Neural progenitor cell (in vitro differentiated cells): Measurements from ENCODE around the gene BICD2. TPM values are rescaled to one million over a fixed set of nuclear protein-coding genes. Genes with fewer than 3 reads are reported as not detected.

ENCODE experiments used
- DNase-seq: peaks from one replicate; pipeline ENCODE4 v3.0.0-alpha.2; 2016; ENCODE audit warnings: low spot score
- H2AFZ ChIP-seq: fragments of 200-600 bp; sonication (generic); replicated peaks from 2 replicates; pipeline ENCODE4 v1.6.1; 2016; ENCODE audit warnings: antibody characterized with exemption
- H3F3A ChIP-seq: fragments of 200-600 bp; sonication (generic); 2 replicates; pipeline ENCODE4 v1.6.1; 2016; ENCODE audit warnings: antibody characterized with exemption, low read depth
- H3K27ac ChIP-seq: fragments of 200-600 bp; sonication (generic); 2 replicates; pipeline ENCODE4 v1.5.1; 2016; ENCODE audit warnings: mild to moderate bottlenecking
- H3K27me3 ChIP-seq: fragments of 200-600 bp; sonication (generic); 2 replicates; pipeline ENCODE4 v1.6.1; 2016; ENCODE audit warnings: mild to moderate bottlenecking, moderate library complexity
- H3K36me3 ChIP-seq: fragments of 200-600 bp; sonication (generic); 2 replicates; pipeline ENCODE4 v1.5.1; 2016
- H3K4me1 ChIP-seq: fragments of 200-600 bp; sonication (generic); 2 replicates; pipeline ENCODE4 v1.6.1; 2016; ENCODE audit warnings: mixed run types
- H3K4me2 ChIP-seq: fragments of 200-600 bp; sonication (generic); 2 replicates; pipeline ENCODE4 v1.6.1; 2016
- H3K4me3 ChIP-seq: fragments of 200-600 bp; sonication (generic); 2 replicates; pipeline ENCODE4 v1.5.1; 2016
- H3K79me2 ChIP-seq: fragments of 200-600 bp; sonication (generic); 2 replicates; pipeline ENCODE4 v1.6.1; 2016; ENCODE audit warnings: low read depth
- H3K9ac ChIP-seq: fragments of 200-600 bp; sonication (generic); 2 replicates; pipeline ENCODE4 v1.6.1; 2016
- H3K9me3 ChIP-seq: fragments of 200-600 bp; sonication (generic); 2 replicates; pipeline ENCODE4 v1.5.1; 2016; ENCODE audit warnings: low read depth
- H4K20me1 ChIP-seq: fragments of 200-600 bp; sonication (generic); 2 replicates; pipeline ENCODE4 v1.6.1; 2016; ENCODE audit warnings: low read depth
- H3K27ac Mint-ChIP-seq: 3 replicates; pipeline ENCODE4 v1.8.0; 2021; ENCODE audit warnings: mixed read lengths
- H3K27me3 Mint-ChIP-seq: 2 replicates; pipeline ENCODE4 v1.8.0; 2022; ENCODE audit warnings: low read depth, mild to moderate bottlenecking, inconsistent platforms, moderate library complexity, mixed read lengths; ENCODE audit not compliant: insufficient read depth
- H3K36me3 Mint-ChIP-seq: 3 replicates; pipeline ENCODE4 v1.8.0; 2021; ENCODE audit warnings: mixed read lengths
- H3K4me1 Mint-ChIP-seq: 3 replicates; pipeline ENCODE4 v1.8.0; 2021; ENCODE audit warnings: mixed read lengths
- H3K4me3 Mint-ChIP-seq: 3 replicates; pipeline ENCODE4 v1.8.0; 2021; ENCODE audit warnings: mild to moderate bottlenecking, moderate library complexity, mixed read lengths
- H3K9me3 Mint-ChIP-seq: 3 replicates; pipeline ENCODE4 v1.8.0; 2020; ENCODE audit warnings: mixed read lengths
- CTCF ChIP-seq: fragments of 200-600 bp; sonication (generic); IDR thresholded peaks from 2 replicates; pipeline ENCODE4 v1.5.1; 2017; ENCODE audit warnings: antibody characterized with exemption, mild to moderate bottlenecking
- EZH2 ChIP-seq: fragments of 200-600 bp; sonication (generic); IDR thresholded peaks from 2 replicates; pipeline ENCODE4 v1.6.1; 2017; ENCODE audit warnings: antibody characterized with exemption, mild to moderate bottlenecking, moderate library complexity
- EZH2phosphoT487 ChIP-seq: fragments of 200-600 bp; sonication (generic); IDR thresholded peaks from 2 replicates; pipeline ENCODE4 v1.6.1; 2017; ENCODE audit warnings: antibody characterized with exemption
- total RNA-seq: library from RNA; depleted of rRNA; stranded (reverse); fragments of >200 nt; gene quantifications from 2 replicates; pipeline ENCODE4 v1.2.3, GENCODE V29; 2015; ENCODE audit warnings: low replicate concordance

BICD2 gene
- total RNA-seq, 1 donor from 2014 or later = 15.1 TPM

GRCh38 chr9:92734931-92735635, 29.6 kb downstream of the BICD2 start:
- peaks cover 11% of the 10 kb centered on the region for H3K4me1 ChIP-seq
- no peak overlapping the region for H3K27ac Mint-ChIP-seq
- peaks cover 3% of the 10 kb centered on the region for H3K36me3 Mint-ChIP-seq
- no peak overlapping the region for H2AFZ ChIP-seq
- H3K9me3 Mint-ChIP-seq = no peaks in the 10 kb centered on the region
- H3F3A ChIP-seq = no peaks in the 10 kb centered on the region
- H3K79me2 ChIP-seq = peaks cover 84% of the 10 kb centered on the region
- H3K4me1 Mint-ChIP-seq = peaks cover 3% of the 10 kb centered on the region
- H4K20me1 ChIP-seq = peaks cover 54% of the 10 kb centered on the region
- no peaks in the 10 kb centered on the region for H3K27me3 Mint-ChIP-seq
- H3K27me3 ChIP-seq = no peaks in the 10 kb centered on the region
- H3K4me3 ChIP-seq = no peak overlapping the region
- H3K4me3 Mint-ChIP-seq = no peak overlapping the region
- no peak for DNase-seq
- no peaks in the 10 kb centered on the region for H3K9me3 ChIP-seq
- no peak overlapping the region for H3K27ac ChIP-seq
- TF ChIP-seq EZH2phosphoT487 = no peak
- no peak for TF ChIP-seq CTCF
- TF ChIP-seq EZH2 = no peak
- no peak overlapping the region for H3K9ac ChIP-seq
- no peaks in the 10 kb centered on the region for H3K36me3 ChIP-seq
- H3K4me2 ChIP-seq = no peak overlapping the region

- Mint-ChIP-seq H3K36me3 (peaks cover 12% of the 10 kb centered on the region), H3K4me1 (peaks cover 24% of the 10 kb centered on the region), H3K27me3 (no peaks in the 10 kb centered on the region), H3K27ac (no peak overlapping the region), H3K4me3 (no peak overlapping the region), H3K9me3 (no peaks in the 10 kb centered on the region)
- no peaks in the 10 kb centered on the region for H3K9me3 ChIP-seq
- H3K79me2 ChIP-seq = peaks cover 45% of the 10 kb centered on the region
- DNase-seq = no peak
- no peak for TF ChIP-seq CTCF
- TF ChIP-seq EZH2 = no peak
- TF ChIP-seq EZH2phosphoT487 = no peak
- H3K9ac ChIP-seq = no peak overlapping the region
- H4K20me1 ChIP-seq = peaks cover 49% of the 10 kb centered on the region
- no peak overlapping the region for H2AFZ ChIP-seq
- no peak overlapping the region for H3K4me3 ChIP-seq
- no peaks in the 10 kb centered on the region for H3K27me3 ChIP-seq
- H3K4me2 ChIP-seq = no peak overlapping the region
- no peaks in the 10 kb centered on the region for H3K36me3 ChIP-seq
- H3K4me1 ChIP-seq = peaks cover 9% of the 10 kb centered on the region
- no peak overlapping the region for H3K27ac ChIP-seq
- no peaks in the 10 kb centered on the region for H3F3A ChIP-seq
These were observed 33.7 kb downstream of the BICD2 start for GRCh38 chr9:92730897-92731296.

GRCh38 chr9:92729735-92730155, 34.9 kb downstream of the BICD2 start:
- Histone ChIP-seq H3K4me1 (no peaks in the 10 kb centered on the region), H3K27me3 (no peaks in the 10 kb centered on the region), H3K4me3 (no peak overlapping the region), H2AFZ (no peak overlapping the region), H3K36me3 (no peaks in the 10 kb centered on the region), H3F3A (no peaks in the 10 kb centered on the region), H3K27ac (no peak overlapping the region), H3K4me2 (no peak overlapping the region), H3K79me2 (peaks cover 37% of the 10 kb centered on the region), H3K9me3 (no peaks in the 10 kb centered on the region), H3K9ac (no peak overlapping the region), H4K20me1 (peaks cover 48% of the 10 kb centered on the region)
- DNase-seq = no peak
- peaks cover 24% of the 10 kb centered on the region for H3K4me1 Mint-ChIP-seq
- H3K27me3 Mint-ChIP-seq = no peaks in the 10 kb centered on the region
- H3K36me3 Mint-ChIP-seq = peaks cover 15% of the 10 kb centered on the region
- no peaks in the 10 kb centered on the region for H3K9me3 Mint-ChIP-seq
- no peak overlapping the region for H3K4me3 Mint-ChIP-seq
- TF ChIP-seq EZH2 = no peak
- no peak for TF ChIP-seq EZH2phosphoT487
- no peak for TF ChIP-seq CTCF
- no peak overlapping the region for H3K27ac Mint-ChIP-seq
